ENCODE data around the gene ADAMTS10.

ADAMTS10 gene

DNA sequence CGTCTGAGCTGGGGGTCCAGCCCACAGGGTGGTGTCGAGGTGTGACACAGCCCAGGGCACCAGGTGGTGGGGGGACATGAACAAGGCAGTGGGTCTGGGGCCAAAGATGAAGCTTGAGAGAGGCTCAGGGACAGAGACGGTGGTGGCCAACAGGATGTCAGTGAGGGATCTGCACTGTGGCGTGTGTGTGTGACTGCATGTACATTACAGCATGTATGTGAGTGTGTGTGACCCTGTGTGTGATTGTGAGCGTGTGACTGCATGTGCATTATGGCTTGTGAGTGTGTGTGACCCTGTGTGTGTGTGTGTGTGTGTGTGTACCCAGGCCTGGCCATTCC, 1.6 kb downstream of the ADAMTS10 start:
- TF ChIP-seq, protein P1, sequence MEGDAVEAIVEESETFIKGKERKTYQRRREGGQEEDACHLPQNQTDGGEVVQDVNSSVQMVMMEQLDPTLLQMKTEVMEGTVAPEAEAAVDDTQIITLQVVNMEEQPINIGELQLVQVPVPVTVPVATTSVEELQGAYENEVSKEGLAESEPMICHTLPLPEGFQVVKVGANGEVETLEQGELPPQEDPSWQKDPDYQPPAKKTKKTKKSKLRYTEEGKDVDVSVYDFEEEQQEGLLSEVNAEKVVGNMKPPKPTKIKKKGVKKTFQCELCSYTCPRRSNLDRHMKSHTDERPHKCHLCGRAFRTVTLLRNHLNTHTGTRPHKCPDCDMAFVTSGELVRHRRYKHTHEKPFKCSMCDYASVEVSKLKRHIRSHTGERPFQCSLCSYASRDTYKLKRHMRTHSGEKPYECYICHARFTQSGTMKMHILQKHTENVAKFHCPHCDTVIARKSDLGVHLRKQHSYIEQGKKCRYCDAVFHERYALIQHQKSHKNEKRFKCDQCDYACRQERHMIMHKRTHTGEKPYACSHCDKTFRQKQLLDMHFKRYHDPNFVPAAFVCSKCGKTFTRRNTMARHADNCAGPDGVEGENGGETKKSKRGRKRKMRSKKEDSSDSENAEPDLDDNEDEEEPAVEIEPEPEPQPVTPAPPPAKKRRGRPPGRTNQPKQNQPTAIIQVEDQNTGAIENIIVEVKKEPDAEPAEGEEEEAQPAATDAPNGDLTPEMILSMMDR (IDR thresholded peaks at IDR 0.05; ENCODE audit: low read depth, low read length): no peak

DNA sequence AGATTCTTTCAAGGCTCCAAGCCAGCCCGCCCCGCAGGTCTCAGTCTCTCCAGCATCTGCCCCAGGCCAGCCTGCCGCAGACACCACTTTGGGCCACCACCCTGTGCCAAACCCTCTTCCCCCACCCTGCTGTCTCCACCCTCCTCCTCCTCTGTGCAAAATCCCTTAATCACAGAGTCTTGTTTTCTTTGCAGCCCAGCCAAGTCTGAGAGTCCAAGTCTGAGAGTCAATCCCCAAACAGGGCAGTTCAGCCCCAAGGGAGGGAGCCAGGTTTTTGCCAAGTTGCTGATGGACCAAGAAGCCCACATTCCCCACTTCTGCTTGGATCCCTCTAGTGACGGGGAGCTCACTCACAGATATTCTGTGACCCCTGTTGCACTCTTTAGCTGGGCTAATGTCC, 3.1 kb downstream of the ADAMTS10 start:
- TF ChIP-seq, protein P1 (IDR thresholded peaks at IDR 0.05; ENCODE audit: low read depth, low read length): no peak
- no peak for DNase-seq (ENCODE audit: extremely low read depth, low read depth)

More for the DNA sequence above, 1.6 kb downstream of the ADAMTS10 start:
- no peak for DNase-seq (ENCODE audit: extremely low read depth, low read depth)

DNA sequence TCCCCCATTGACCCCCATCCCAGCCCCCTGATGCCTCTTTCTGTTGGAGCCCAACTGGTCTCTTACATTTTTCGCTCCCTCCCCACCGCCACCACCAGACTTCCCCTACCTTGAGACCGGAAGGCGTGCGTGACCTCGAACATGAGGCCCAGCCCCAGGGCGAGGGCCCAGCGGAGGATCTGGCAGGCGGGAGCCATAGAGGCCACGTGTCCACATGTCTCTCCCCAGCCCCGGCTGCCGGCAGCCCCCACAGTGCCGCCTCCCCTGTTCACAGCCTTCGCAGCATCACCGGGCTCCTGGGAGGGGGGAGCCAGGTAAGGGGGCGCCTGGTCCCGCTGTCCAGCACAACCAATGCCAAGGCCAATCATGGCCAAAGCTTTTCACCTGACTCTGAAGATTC, 5.0 kb downstream of the ADAMTS10 start:
- TF ChIP-seq, protein P1 (IDR thresholded peaks at IDR 0.05; ENCODE audit: low read depth, low read length): no peak
- no peak for DNase-seq (ENCODE audit: extremely low read depth, low read depth)

DNA sequence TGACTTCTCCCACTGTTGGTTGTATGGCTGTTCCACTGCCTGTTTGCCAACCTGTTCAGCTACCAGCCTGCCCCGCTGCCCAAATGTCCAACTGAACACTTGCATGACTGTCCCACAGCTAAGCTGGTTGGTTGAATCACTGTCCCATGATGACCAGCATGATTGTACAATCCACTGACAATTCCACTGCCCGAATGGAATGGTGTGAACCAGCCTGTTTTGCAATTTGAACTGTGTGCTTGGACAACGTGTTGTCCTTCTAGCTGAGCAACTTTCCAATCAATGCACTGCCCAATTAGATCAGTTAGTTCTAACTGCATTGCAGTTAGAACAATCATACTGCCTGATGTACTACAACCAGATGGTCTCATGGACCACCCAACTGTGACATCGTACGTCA, 8.7 kb downstream of the ADAMTS10 start:
- TF ChIP-seq, protein P1 (IDR thresholded peaks at IDR 0.05; ENCODE audit: low read depth, low read length): no peak
- DNase-seq (ENCODE audit: extremely low read depth, low read depth): no peak

DNA sequence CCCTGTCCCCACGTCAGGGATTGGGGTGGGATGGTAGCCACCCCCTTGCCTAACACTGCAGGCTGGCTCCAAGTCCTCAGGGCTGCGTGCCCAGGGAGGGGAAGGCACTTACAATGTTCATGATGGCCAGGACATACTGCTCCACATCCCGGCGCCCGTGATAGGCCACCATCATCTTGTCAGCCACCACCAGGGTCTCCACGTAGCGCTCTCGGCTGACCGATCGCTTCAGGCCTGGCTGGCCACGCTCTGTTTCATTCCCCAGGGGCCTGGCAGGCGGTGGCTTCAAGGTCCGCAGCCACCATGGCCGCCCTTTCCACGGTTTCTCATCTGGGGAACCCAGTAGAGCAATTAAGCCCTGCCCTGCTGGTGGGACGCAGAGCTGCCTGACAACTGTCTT, 9.7 kb downstream of the ADAMTS10 start:
- no peak for DNase-seq (ENCODE audit: extremely low read depth, low read depth)
- TF ChIP-seq, protein P1 (IDR thresholded peaks at IDR 0.05; ENCODE audit: low read depth, low read length): no peak

DNA sequence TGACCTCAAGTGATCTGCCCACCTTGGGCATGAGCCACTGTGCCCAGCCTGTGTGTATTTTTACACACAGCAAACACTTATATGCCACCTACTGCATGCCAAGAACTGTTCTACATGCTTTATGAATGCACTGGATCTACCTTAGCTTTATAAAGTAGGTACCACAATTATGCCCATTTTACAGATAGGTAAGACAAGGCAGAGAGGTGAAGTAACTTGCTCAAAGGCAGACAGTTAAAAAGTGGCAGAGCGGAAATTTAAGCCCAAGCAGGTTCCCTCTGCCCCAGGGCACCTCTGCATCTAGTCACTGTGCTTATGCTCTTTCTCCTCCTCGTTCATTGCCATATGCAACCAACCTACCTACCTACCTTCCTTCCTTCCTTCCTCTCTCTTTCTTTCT, 10.5 kb downstream of the ADAMTS10 start:
- TF ChIP-seq, protein P1 (IDR thresholded peaks at IDR 0.05; ENCODE audit: low read depth, low read length): no peak
- no peak for DNase-seq (ENCODE audit: extremely low read depth, low read depth)

DNA sequence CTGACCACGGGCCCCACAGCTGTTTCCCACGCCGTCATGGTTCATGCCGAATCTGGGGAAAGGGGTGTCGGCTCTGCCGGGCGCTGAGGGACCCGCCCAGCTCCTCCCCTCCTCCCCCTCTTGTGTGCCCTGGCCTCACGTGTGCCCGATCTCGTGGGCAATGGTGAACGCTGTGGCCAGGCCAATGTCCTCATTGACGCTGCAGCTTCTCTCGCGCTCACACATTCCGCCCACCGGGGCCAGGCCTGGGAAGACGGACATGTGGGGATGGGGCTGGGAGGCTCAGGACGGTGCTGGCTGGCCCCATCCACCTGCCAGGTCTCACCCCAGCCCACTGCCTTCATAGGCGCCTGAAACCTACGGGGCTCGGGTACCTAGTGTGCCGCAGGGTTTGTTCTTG, 14.3 kb downstream of the ADAMTS10 start:
- TF ChIP-seq, protein P1 (IDR thresholded peaks at IDR 0.05; ENCODE audit: low read depth, low read length): no peak
- DNase-seq (ENCODE audit: extremely low read depth, low read depth): no peak
